Body of pancreas (tissue), 4 donors: ENCODE results near the gene PLEKHA7. TPM values are rescaled to one million over a fixed set of nuclear protein-coding genes. Genes with fewer than 3 reads are reported as not detected.

Experiments used
- ATAC-seq: fragments of 150-250 bp; one replicate; pipeline ENCODE4 v1.9.1; 2016
- DNase-seq, 4 donors: peaks; one replicate each; pipeline ENCODE4 v3.0.0-alpha.2; 2019
- H3K27ac ChIP-seq, 4 donors: fragments of 200-600 bp; sonication (generic); 1 replicate in 3 of 4; 2 replicates in 1 of 4; pipeline versions ENCODE4 v1.5.1 to v1.6.1; 2016 to 2019; ENCODE audit warnings: mild to moderate bottlenecking in 1 of 4, mixed read lengths in 1 of 4, moderate library complexity in 1 of 4
- H3K27me3 ChIP-seq, 2 donors: fragments of 200-600 bp; sonication (generic); one replicate each; pipeline ENCODE4 v1.6.0; 2016; ENCODE audit warnings: mild to moderate bottlenecking in 1 of 2
- H3K36me3 ChIP-seq, 2 donors: fragments of 200-600 bp; sonication (generic); replicated peaks in 1 of 2; 2 replicates each; pipeline ENCODE4 v1.5.1; 2016; ENCODE audit warnings: low read depth in 2 of 2; ENCODE audit not compliant: insufficient read depth in 1 of 2
- H3K4me1 ChIP-seq: fragments of 200-600 bp; sonication (generic); one replicate; pipeline ENCODE4 v1.6.0; 2016
- H3K4me3 ChIP-seq, 2 donors: fragments of 200-600 bp; sonication (generic); 1 replicate in 1 of 2; 2 replicates in 1 of 2; pipeline ENCODE4 v1.5.1; 2016 to 2019
- H3K9me3 ChIP-seq, 3 donors: fragments of 200-600 bp; sonication (generic); 1 replicate in 2 of 3; 2 replicates in 1 of 3; pipeline ENCODE4 v1.5.1; 2016
- POLR2A ChIP-seq, 3 donors: fragments of 450-650 bp; IDR thresholded peaks; one replicate each; pipeline ENCODE4 v1.6.1; 2016; ENCODE audit warnings: antibody characterized with exemption in 3 of 3, mild to moderate bottlenecking in 2 of 3
- WGBS, 2 donors: methylation state at CpG; one replicate each; pipeline ENCODE4 v1.1.5; 2017; 5-methylcytosine and 5-hydroxymethylcytosine counted together
- intact Hi-C: fragments of 100-400 bp; cut with DNase I; formaldehyde crosslinking; loops from one replicate; pipeline ENCODE4 v1.15.1; 2023
- total RNA-seq, 2 donors: library from RNA; depleted of rRNA; stranded (reverse); fragments of >200 nt; gene quantifications; one replicate each; pipeline ENCODE4 v1.1.0, GENCODE V29; 2016
- TF ChIP-seq, protein P1 (sequence below), 7 experiments: fragments of 450-650 bp in 4 of 7; fragments of 200-600 bp in 3 of 7; sonication (generic) in 3 of 7; IDR thresholded peaks; one replicate each; pipeline ENCODE4 v1.5.1; 2016 to 2019; ENCODE audit warnings: antibody characterized with exemption in 7 of 7

The PLEKHA7 gene
- total RNA-seq, 2 donors from 2014 or later: 30.4 to 34.6 TPM

DNA sequence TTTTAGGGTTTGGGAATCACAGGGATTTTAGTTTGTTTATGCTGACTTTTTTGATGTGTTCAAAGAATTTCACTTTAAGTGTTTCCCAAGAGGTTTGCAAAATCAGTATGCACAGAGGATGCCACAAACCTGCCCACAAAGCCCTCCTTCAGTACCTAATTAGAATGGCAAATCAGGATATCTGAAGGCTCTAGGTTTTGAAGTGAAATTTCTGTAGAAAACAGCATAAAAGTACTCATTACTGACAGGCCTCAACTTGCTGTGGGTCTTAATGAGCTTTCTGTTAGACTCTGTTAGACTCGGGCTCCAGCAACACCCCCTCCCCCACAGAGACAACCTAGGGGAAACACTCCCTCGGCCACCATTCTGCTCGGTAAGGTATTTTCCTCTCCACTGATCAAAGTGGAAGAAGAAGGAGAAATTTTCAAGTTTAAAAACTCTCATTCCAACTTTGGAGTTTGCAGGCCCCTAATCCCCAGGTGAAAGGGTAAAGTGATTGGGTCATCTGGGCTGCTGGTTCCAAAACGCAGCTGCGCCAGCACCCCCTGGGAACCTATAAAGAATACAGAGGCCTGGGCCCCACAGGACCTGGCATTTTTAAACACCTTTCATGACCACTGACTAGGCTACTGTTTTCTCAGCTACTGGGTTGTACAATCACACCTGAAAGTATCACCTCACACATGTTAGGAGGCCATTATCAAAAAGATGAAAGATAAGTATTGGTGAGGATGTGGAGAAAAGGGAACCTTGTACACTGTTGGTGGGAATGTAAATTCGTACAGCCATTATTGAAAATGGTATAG is 67.5 kb downstream of the PLEKHA7 start:
- Histone ChIP-seq H3K4me1 (peaks cover 13% of the 10 kb centered on the region), H3K27ac (peak overlapping the region in 2 of 4 donors; percentile 19 to 52), H3K27me3 (no peaks in the 10 kb centered on the region), H3K9me3 (no peaks in the 10 kb centered on the region), H3K36me3 (no peaks in the 10 kb centered on the region), H3K4me3 (no peak overlapping the region)
- intact Hi-C loops: loop anchor here (5.0 kb wide), 1 partner anchor 121 kb away; no protein-coding TSS in a partner anchor
- TF ChIP-seq POLR2A (IDR thresholded peaks at IDR 0.05): no peak
- TF ChIP-seq, protein P1, sequence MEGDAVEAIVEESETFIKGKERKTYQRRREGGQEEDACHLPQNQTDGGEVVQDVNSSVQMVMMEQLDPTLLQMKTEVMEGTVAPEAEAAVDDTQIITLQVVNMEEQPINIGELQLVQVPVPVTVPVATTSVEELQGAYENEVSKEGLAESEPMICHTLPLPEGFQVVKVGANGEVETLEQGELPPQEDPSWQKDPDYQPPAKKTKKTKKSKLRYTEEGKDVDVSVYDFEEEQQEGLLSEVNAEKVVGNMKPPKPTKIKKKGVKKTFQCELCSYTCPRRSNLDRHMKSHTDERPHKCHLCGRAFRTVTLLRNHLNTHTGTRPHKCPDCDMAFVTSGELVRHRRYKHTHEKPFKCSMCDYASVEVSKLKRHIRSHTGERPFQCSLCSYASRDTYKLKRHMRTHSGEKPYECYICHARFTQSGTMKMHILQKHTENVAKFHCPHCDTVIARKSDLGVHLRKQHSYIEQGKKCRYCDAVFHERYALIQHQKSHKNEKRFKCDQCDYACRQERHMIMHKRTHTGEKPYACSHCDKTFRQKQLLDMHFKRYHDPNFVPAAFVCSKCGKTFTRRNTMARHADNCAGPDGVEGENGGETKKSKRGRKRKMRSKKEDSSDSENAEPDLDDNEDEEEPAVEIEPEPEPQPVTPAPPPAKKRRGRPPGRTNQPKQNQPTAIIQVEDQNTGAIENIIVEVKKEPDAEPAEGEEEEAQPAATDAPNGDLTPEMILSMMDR (IDR thresholded peaks at IDR 0.05): no peak
- ATAC-seq: no peak
- 69 to 77% methylated on average over 6 of the region's 6 CpGs for WGBS, 2 donors
- DNase-seq: no peak

GRCh38 chr11:16945671-16946469 is 68.3 kb downstream of the PLEKHA7 start:
- peak overlapping the region in 2 of 4 donors; percentile 19 to 52 for H3K27ac ChIP-seq
- DNase-seq: peak; percentile 72 to 79 (median 75)
- TF ChIP-seq POLR2A (IDR thresholded peaks at IDR 0.05): no peak
- TF ChIP-seq, protein P1 (IDR thresholded peaks at IDR 0.05): peak; percentile 64 to 91 (median 81)
- H3K27me3 ChIP-seq: no peaks in the 10 kb centered on the region
- H3K4me1 ChIP-seq: peaks cover 13% of the 10 kb centered on the region
- 35 to 36% methylated on average over 9 of the region's 9 CpGs for WGBS, 2 donors
- intact Hi-C loops: loop anchor here (5.0 kb wide), 1 partner anchor 121 kb away; no protein-coding TSS in a partner anchor
- no peaks in the 10 kb centered on the region for H3K9me3 ChIP-seq
- peak; percentile 92 for ATAC-seq
- no peaks in the 10 kb centered on the region for H3K36me3 ChIP-seq
- no peak overlapping the region for H3K4me3 ChIP-seq

GRCh38 chr11:16942911-16943310 is 71.3 kb downstream of the PLEKHA7 start:
- H3K36me3 ChIP-seq: no peaks in the 10 kb centered on the region
- H3K27ac ChIP-seq: no peak overlapping the region
- intact Hi-C loops: no loop called here
- no peak overlapping the region for H3K4me3 ChIP-seq
- 93% methylated on average over 3 of the region's 3 CpGs for WGBS, 2 donors
- no peaks in the 10 kb centered on the region for H3K9me3 ChIP-seq
- ATAC-seq (no peak), DNase-seq (no peak)
- no peaks in the 10 kb centered on the region for H3K27me3 ChIP-seq
- TF ChIP-seq, protein P1 (IDR thresholded peaks at IDR 0.05): no peak
- TF ChIP-seq POLR2A (IDR thresholded peaks at IDR 0.05): no peak
- H3K4me1 ChIP-seq: peaks cover 20% of the 10 kb centered on the region

DNA sequence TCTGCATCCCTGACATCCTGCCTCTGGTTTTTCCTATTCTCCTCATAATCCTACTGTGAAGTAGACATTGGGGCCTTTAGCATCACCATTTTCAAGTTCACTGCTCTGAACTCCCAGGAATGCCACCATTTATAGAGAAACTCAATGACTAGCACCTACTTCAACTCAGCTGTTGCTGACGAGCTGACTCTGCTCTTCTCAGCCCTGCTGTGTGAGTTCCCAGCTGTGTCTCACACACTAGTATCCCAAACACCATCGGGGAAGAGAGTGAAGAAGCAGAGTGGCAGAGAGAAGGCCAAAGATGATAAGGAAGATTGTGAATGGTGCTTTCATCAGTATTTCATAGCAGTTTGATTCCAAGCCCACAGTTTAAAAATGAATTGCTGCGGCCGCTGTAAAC is 71.9 kb downstream of the PLEKHA7 start:
- intact Hi-C loops: no loop called here

More for the DNA sequence above, 71.9 kb downstream of the PLEKHA7 start:
- Histone ChIP-seq H3K4me1 (peaks cover 26% of the 10 kb centered on the region), H3K4me3 (no peak overlapping the region), H3K9me3 (no peaks in the 10 kb centered on the region), H3K36me3 (no peaks in the 10 kb centered on the region), H3K27me3 (no peaks in the 10 kb centered on the region), H3K27ac (no peak overlapping the region)
- no peak for ATAC-seq
- TF ChIP-seq, protein P1 (IDR thresholded peaks at IDR 0.05): no peak
- no peak for TF ChIP-seq POLR2A (IDR thresholded peaks at IDR 0.05)
- 67 to 80% methylated on average over 4 of the region's 4 CpGs for WGBS, 2 donors
- DNase-seq: no peak
